ENCODE data around the gene SSH3. TPM values are rescaled to one million over a fixed set of nuclear protein-coding genes. Genes with fewer than 3 reads are reported as not detected.
A peak's percentile ranks its signal among the peaks of the same experiment; 100 is the strongest.

The SSH3 gene
- total RNA-seq, 4 donors from 2014 or later = 55.9 to 128 (median 99.9) TPM

- DNase-seq = peak; percentile 49 to 64 (median 62)
- H3K36me3 ChIP-seq = peaks cover 0 to 21% (median 0%) of the 10 kb centered on the region in 3 donors
- H3K27me3 ChIP-seq = no peaks in the 10 kb centered on the region
- no peaks in the 10 kb centered on the region for H3K9me3 ChIP-seq
- peak overlapping the region in 3 of 4 donors; percentile 7 to 92 (median 12) for H3K4me3 ChIP-seq
- peaks cover 27 to 100% (median 95%) of the 10 kb centered on the region in 4 donors for H3K4me1 ChIP-seq
- TF ChIP-seq POLR2A (IDR thresholded peaks at IDR 0.05) (no peak), CTCF (IDR thresholded peaks at IDR 0.05) (no peak)
- H3K27ac ChIP-seq = peak overlapping the region; percentile 57 to 100 (median 84)
Measured at GRCh38 chr11:67272327-67273259, 30.7 kb upstream of the SSH3 start.

GRCh38 chr11:67273260-67273990 is 29.9 kb upstream of the SSH3 start:
- peaks cover 0 to 26% (median 0%) of the 10 kb centered on the region in 3 donors for H3K36me3 ChIP-seq
- TF ChIP-seq CTCF (IDR thresholded peaks at IDR 0.05) = no peak
- no peak for TF ChIP-seq POLR2A (IDR thresholded peaks at IDR 0.05)
- peaks cover 22 to 100% (median 96%) of the 10 kb centered on the region in 4 donors for H3K4me1 ChIP-seq
- H3K9me3 ChIP-seq = no peaks in the 10 kb centered on the region
- DNase-seq = peak; percentile 47 to 62 (median 51)
- peak overlapping the region; percentile 57 to 100 (median 84) for H3K27ac ChIP-seq
- H3K4me3 ChIP-seq = peak overlapping the region in 2 of 4 donors; percentile 4 to 92
- no peaks in the 10 kb centered on the region for H3K27me3 ChIP-seq

- Histone ChIP-seq H3K27me3 (no peaks in the 10 kb centered on the region), H3K27ac (peak overlapping the region; percentile 83 to 100 (median 90)), H3K9me3 (no peaks in the 10 kb centered on the region), H3K4me3 (peak overlapping the region in 1 of 4 donors; percentile 0), H3K36me3 (peaks cover 0 to 36% (median 0%) of the 10 kb centered on the region in 3 donors), H3K4me1 (peaks cover 12 to 96% (median 91%) of the 10 kb centered on the region in 4 donors)
- no peak for TF ChIP-seq CTCF (IDR thresholded peaks at IDR 0.05)
- no peak for TF ChIP-seq POLR2A (IDR thresholded peaks at IDR 0.05)
- peak in 2 of 3 donors; percentile 46 to 49 for DNase-seq
Measured at GRCh38 chr11:67274768-67275605, 28.3 kb upstream of the SSH3 start.

- Histone ChIP-seq H3K27ac (peak overlapping the region; percentile 83 to 100 (median 90)), H3K27me3 (no peaks in the 10 kb centered on the region), H3K9me3 (no peaks in the 10 kb centered on the region), H3K36me3 (peaks cover 0 to 45% (median 0%) of the 10 kb centered on the region in 3 donors), H3K4me1 (peaks cover 12 to 89% (median 86%) of the 10 kb centered on the region in 4 donors), H3K4me3 (peak overlapping the region in 1 of 4 donors; percentile 0)
- DNase-seq = peak in 2 of 3 donors; percentile 44 to 48
- no peak for TF ChIP-seq POLR2A (IDR thresholded peaks at IDR 0.05)
- no peak for TF ChIP-seq CTCF (IDR thresholded peaks at IDR 0.05)
Measured at GRCh38 chr11:67275606-67276409, 27.5 kb upstream of the SSH3 start.
